ENCODE data around the gene MRPL38.

GRCh38 chr17:75902406-75902805 lies 2.3 kb downstream of the MRPL38 start:
- TF ChIP-seq CBX5 (IDR thresholded peaks at IDR 0.05; ENCODE audit: low read depth, low read length): no peak
- TF ChIP-seq POLR2A (IDR thresholded peaks at IDR 0.05; ENCODE audit: control extremely low read depth in 1 of 2, low read depth in 2 of 2, low read length in 2 of 2): no peak
- no peak for TF ChIP-seq NANOG (IDR thresholded peaks at IDR 0.05; ENCODE audit: insufficient read depth, low read depth, low read length, poor library complexity, severe bottlenecking)
- TF ChIP-seq TCF12 (IDR thresholded peaks at IDR 0.05; ENCODE audit: low read depth, low read length): no peak
- no peak for TF ChIP-seq MAX (IDR thresholded peaks at IDR 0.05)
- no peak for TF ChIP-seq CTCF (IDR thresholded peaks at IDR 0.05; ENCODE audit: control extremely low read depth in 1 of 3, insufficient read depth in 1 of 3, low read depth in 1 of 3, low read length in 3 of 3)
- no peak for TF ChIP-seq JUND (IDR thresholded peaks at IDR 0.05; ENCODE audit: low read length)
- no peak for TF ChIP-seq HDAC2 (IDR thresholded peaks at IDR 0.05; ENCODE audit: borderline replicate concordance in 1 of 2, low read depth in 2 of 2, low read length in 2 of 2)
- TF ChIP-seq CHD2 (IDR thresholded peaks at IDR 0.05; ENCODE audit: low read length): no peak
- no peak for TF ChIP-seq GABPA (IDR thresholded peaks at IDR 0.05; ENCODE audit: borderline replicate concordance, insufficient read depth, low read length)
- no peak for TF ChIP-seq EP300 (IDR thresholded peaks at IDR 0.05; ENCODE audit: borderline replicate concordance in 1 of 2, low read depth in 2 of 2, low read length in 2 of 2)
- no peak for TF ChIP-seq YY1 (IDR thresholded peaks at IDR 0.05; ENCODE audit: low read depth, low read length)
